ENCODE measurements around the gene NSMF. TPM values are rescaled to one million over a fixed set of nuclear protein-coding genes. Genes with fewer than 3 reads are reported as not detected.
"Not testable (repeated sequence)": the region's sequence is repeated elsewhere in the genome, so short reads cannot be mapped to it uniquely, and the experiment has no call there.

NSMF gene
- total RNA-seq, 2 experiments from 2014 or later: 29.9 to 31.6 TPM

DNA sequence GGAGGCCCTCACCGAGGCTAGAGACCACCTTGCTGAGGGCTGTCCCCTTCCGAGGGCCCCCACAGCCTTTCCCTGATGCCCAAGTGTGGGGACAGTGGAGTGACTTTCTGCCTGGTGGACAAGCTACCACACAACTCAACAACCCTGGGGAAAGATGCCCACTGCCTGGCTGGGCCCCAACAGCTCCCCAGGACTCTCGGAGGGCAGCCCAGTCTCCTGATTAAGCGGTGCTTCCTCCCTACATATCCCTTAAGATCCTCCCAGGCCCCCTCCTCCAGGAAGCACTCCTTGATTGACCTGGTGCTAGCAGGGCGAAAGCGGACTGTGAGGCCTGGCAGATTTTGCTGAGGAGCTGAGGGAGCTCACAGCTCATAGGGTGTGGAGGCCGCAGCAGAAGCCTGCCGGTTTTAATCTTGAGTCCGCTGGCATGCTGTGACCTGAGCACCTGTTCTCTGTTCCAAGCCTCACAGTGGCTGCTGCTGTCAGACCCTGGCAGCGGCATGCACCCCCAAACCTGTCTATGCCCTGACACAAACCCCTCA is 2.2 kb downstream of the NSMF start:
- CTCF ChIA-PET: interaction anchor here (1.7 kb wide), 1 partner anchor 34 kb away, joined by 5 read pairs; the partner anchor contains the start of genes EXD3 and NOXA1
- DNase-seq: no peak
- intact Hi-C loops (cut with micrococcal nuclease): no loop called here

DNA sequence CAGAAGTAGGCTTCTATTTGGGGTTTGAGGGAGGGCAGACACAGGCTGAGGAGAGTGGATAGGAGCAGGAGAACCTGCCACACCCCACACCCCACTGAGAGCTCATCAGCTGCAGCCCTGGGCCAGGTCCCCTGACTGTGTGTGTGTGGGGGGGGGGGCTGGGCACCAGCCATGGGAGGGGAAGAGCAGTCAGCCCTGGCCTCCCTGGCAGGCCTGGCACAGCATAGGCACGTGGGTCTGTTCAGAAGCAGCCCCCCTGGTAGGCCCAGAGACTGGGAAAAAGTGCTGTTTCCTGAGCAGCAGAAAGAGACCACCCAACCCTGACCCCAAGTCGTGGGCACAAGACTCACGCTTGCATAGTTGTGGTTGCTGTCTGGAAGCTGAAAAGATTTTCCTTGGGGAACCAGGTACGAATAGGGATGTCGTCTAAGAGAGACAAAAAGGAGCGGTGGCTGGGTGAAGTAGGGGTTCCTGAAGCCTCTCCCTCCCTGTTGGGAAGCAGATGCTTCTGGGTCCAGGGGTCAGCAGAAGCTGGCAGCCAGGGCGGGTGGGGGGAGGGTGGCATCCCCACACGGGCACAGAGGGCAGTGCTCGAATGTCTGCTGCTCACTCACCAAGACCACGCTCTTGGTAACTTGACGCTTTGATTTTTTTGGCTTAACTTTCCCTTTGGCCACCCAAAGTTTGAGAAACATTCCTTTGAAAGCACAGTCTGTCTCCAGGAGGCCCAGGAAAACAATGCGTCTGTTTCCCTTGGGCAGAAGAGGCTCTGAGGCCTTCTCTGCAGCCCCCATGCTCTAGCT is 2.9 kb downstream of the NSMF start:
- no peak overlapping the region for H3K4me3 Mint-ChIP-seq
- no peaks in the 10 kb centered on the region for H3K9me3 Mint-ChIP-seq
- H3K27me3 Mint-ChIP-seq: no peaks in the 10 kb centered on the region
- intact Hi-C loops (cut with micrococcal nuclease): no loop called here
- ChIA-PET CTCF (interaction anchor here (1.7 kb wide), 1 partner anchor 33 kb away, joined by 5 read pairs; the partner anchor contains the start of genes EXD3 and NOXA1), POLR2A (no interaction called here)
- no peak overlapping the region for H3K27ac Mint-ChIP-seq
- no peak for DNase-seq
- H3K36me3 Mint-ChIP-seq: peaks cover 5% of the 10 kb centered on the region
- H3K4me1 Mint-ChIP-seq (ENCODE audit: low read depth): peaks cover 28% of the 10 kb centered on the region

More for the DNA sequence above, 2.2 kb downstream of the NSMF start:
- H3K4me3 Mint-ChIP-seq: no peak overlapping the region
- POLR2A ChIA-PET: no interaction called here
- H3K9me3 Mint-ChIP-seq: no peaks in the 10 kb centered on the region
- peaks cover 5% of the 10 kb centered on the region for H3K36me3 Mint-ChIP-seq
- H3K27ac Mint-ChIP-seq: no peak overlapping the region
- no peaks in the 10 kb centered on the region for H3K27me3 Mint-ChIP-seq
- peaks cover 29% of the 10 kb centered on the region for H3K4me1 Mint-ChIP-seq (ENCODE audit: low read depth)

DNA sequence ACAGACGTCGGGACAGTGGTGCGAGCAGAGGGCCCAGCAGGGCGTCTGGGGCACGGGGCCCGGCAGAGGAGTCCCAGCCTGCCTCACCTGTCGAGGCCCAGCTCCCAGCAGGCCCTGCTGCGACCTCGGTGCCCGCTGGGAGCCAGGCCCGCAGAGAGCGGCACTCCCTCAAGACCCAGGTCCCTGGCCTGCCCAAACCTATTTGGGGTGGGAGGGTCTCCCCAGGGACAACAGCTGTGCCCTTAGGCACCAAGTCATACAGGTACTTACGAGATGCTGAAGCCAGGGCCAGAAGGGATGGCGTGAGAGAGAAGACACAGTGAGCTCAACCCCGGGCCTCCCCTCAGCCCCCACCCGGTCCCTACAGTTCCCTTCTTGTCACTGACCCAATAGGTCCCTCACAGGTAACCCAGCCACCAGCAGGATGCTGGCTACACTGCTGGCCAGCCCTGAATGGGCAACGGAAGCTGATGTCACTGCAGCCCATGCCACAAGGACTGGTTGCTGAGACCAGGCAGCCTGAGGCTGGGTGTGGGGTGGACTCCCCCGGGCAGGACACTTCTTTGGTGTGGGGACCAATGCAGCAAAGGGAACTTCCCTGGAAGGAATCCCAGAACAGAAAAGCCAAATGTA is 3.7 kb downstream of the NSMF start:
- Mint-ChIP-seq H3K4me1 (ENCODE audit: low read depth) (peaks cover 20% of the 10 kb centered on the region), H3K27ac (no peak overlapping the region), H3K36me3 (peaks cover 5% of the 10 kb centered on the region), H3K4me3 (no peak overlapping the region), H3K27me3 (no peaks in the 10 kb centered on the region), H3K9me3 (no peaks in the 10 kb centered on the region)
- no peak for DNase-seq
- POLR2A ChIA-PET: no interaction called here
- intact Hi-C loops (cut with micrococcal nuclease): no loop called here
- CTCF ChIA-PET: interaction anchor here (1.7 kb wide), 1 partner anchor 32 kb away, joined by 5 read pairs; the partner anchor contains the start of genes EXD3 and NOXA1

GRCh38 chr9:137454597-137455358 is 4.4 kb downstream of the NSMF start:
- POLR2A ChIA-PET: interaction anchor here (1.2 kb wide), 1 partner anchor 32 kb away, joined by 4 read pairs; the partner anchor contains the start of genes EXD3 and NOXA1
- no peaks in the 10 kb centered on the region for H3K27me3 Mint-ChIP-seq

DNA sequence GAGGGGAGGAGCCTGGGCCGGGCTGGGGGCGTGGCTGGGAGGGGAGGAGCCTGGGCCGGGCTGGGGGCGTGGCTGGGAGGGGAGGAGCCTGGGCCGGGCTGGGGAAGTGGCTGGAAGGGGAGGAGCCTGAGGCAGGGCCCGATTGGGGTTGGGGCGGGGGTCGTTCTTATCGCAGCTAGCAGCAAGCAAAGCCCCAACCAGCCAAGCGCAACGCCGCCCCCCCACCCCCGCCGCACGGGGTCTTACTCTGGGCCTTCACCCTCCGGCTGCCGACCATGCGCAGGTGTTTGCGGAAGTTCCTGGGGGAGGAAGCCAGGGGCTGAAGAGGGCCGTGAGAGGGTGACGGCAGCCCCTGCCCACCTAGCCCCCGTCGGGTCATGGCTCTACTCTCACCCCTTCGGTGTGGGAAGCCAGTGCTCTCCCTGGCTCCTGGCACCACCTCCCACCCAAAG is 5.0 kb downstream of the NSMF start:
- POLR2A ChIA-PET: interaction anchor here (1.2 kb wide), 1 partner anchor 31 kb away, joined by 4 read pairs; the partner anchor contains the start of genes EXD3 and NOXA1
- CTCF ChIA-PET: no interaction called here
- DNase-seq: peak; percentile 58

More at GRCh38 chr9:137454597-137455358, 4.4 kb downstream of the NSMF start:
- intact Hi-C loops (cut with micrococcal nuclease): no loop called here
- DNase-seq: no peak
- Mint-ChIP-seq H3K27ac (no peak overlapping the region), H3K9me3 (no peaks in the 10 kb centered on the region), H3K36me3 (peaks cover 5% of the 10 kb centered on the region), H3K4me3 (peak overlapping the region; percentile 41), H3K4me1 (ENCODE audit: low read depth) (peaks cover 22% of the 10 kb centered on the region)
- CTCF ChIA-PET: no interaction called here

DNA sequence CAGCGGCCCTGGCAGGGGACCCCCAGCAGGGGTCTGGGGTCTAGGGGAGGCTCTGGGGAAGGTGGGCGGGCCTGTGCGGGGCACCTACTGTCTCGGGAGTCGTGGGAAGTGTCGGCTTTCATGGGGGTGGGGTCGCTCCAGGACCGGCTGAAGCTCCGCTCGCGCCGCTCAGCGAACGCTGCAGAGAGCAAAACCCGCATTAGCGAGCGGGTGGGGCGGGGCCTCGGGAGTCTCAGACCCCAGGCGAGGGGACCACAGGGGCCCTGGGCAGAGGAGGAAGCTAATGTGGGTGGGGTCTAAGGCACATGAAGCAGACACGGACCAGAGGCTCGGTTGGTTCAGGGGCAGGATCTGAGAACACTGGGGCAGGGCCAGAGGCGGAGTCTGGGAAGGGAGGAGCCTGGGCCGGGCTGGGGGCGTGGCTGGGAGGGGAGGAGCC is 5.5 kb downstream of the NSMF start:
- H3K27ac Mint-ChIP-seq: no peak overlapping the region
- no peaks in the 10 kb centered on the region for H3K9me3 Mint-ChIP-seq
- ChIA-PET POLR2A (interaction anchor here (1.2 kb wide), 1 partner anchor 31 kb away, joined by 4 read pairs; the partner anchor contains the start of genes EXD3 and NOXA1), CTCF (interaction anchor here (1.2 kb wide), 1 partner anchor 31 kb away, joined by 5 read pairs; the partner anchor contains the start of genes EXD3 and NOXA1)
- peak; percentile 73 for DNase-seq
- intact Hi-C loops (cut with micrococcal nuclease): no loop called here
- peaks cover 19% of the 10 kb centered on the region for H3K4me1 Mint-ChIP-seq (ENCODE audit: low read depth)
- H3K4me3 Mint-ChIP-seq: no peak overlapping the region
- peaks cover 7% of the 10 kb centered on the region for H3K36me3 Mint-ChIP-seq
- no peaks in the 10 kb centered on the region for H3K27me3 Mint-ChIP-seq

More for the DNA sequence above, 5.0 kb downstream of the NSMF start:
- H3K9me3 Mint-ChIP-seq: no peaks in the 10 kb centered on the region
- intact Hi-C loops (cut with micrococcal nuclease): no loop called here
- H3K4me1 Mint-ChIP-seq (ENCODE audit: low read depth): peaks cover 19% of the 10 kb centered on the region
- H3K36me3 Mint-ChIP-seq: peaks cover 7% of the 10 kb centered on the region
- H3K4me3 Mint-ChIP-seq: peak overlapping the region; percentile 41
- H3K27ac Mint-ChIP-seq: no peak overlapping the region
- no peaks in the 10 kb centered on the region for H3K27me3 Mint-ChIP-seq

DNA sequence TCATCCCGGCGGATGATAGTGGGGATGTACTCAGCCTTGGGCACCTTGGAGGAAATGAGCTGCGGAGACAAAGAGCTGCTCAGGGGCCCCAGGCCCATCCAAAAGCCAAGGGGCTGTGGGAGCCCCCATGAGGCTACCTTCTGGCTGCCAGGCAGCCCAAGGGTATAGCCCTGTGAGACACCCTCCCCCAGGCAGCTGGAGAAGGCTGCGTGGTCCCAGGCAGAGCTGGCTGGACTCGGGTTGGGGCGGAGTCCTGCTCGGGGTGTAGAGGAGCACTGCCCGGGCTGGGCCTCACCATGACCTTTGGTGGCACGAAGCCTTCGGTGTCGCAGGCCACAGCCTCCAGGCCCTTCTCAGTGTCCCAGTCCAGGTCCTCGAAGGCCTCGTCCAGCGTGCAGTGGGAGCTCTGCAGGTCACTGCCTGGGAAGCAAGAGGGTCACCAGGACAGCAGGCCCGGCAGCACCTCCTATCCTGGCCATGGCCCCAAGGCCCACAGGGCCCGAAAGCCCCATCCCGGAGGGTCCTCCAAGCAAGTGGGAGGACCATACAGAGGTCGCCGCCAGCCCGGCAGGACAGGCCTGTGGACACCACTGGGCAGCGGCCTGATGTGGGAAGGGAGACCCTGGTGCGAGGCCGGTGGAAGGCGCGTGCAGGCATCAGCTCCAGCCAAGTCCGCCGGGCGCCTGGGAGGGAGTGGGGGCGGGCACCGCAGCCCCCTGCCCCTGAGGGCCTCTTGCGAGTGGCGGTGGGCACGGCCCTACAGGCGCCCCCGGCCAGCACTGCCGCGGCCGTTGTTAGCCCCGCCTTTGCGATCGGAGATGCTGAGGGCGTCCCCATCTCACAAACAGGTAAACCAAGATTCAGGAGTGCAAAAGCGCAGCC is 6.1 kb downstream of the NSMF start:
- Mint-ChIP-seq H3K36me3 (peaks cover 7% of the 10 kb centered on the region), H3K4me3 (no peak overlapping the region), H3K27me3 (no peaks in the 10 kb centered on the region), H3K27ac (no peak overlapping the region), H3K9me3 (no peaks in the 10 kb centered on the region), H3K4me1 (ENCODE audit: low read depth) (peaks cover 19% of the 10 kb centered on the region)
- intact Hi-C loops (cut with micrococcal nuclease): no loop called here
- ChIA-PET CTCF (interaction anchor here (1.2 kb wide), 1 partner anchor 30 kb away, joined by 5 read pairs; the partner anchor contains the start of genes EXD3 and NOXA1), POLR2A (interaction anchor here (0.6 kb wide), 1 partner anchor 168 kb away, joined by 4 read pairs; no protein-coding TSS in a partner anchor)
- no peak for DNase-seq

- Mint-ChIP-seq H3K9me3 (no peaks in the 10 kb centered on the region), H3K27me3 (no peaks in the 10 kb centered on the region), H3K4me1 (ENCODE audit: low read depth) (peaks cover 19% of the 10 kb centered on the region), H3K4me3 (no peak overlapping the region), H3K27ac (no peak overlapping the region), H3K36me3 (peaks cover 7% of the 10 kb centered on the region)
- ChIA-PET POLR2A (no interaction called here), CTCF (interaction anchor here (1.2 kb wide), 1 partner anchor 29 kb away, joined by 5 read pairs; the partner anchor contains the start of genes EXD3 and NOXA1)
- intact Hi-C loops (cut with micrococcal nuclease): no loop called here
- no peak for DNase-seq
Measured at GRCh38 chr9:137452006-137452760, 7.0 kb downstream of the NSMF start.

- DNase-seq; H3K9me3 Mint-ChIP-seq; POLR2A ChIA-PET; H3K27ac Mint-ChIP-seq; H3K36me3 Mint-ChIP-seq; H3K27me3 Mint-ChIP-seq; H3K4me3 Mint-ChIP-seq; intact Hi-C loops (cut with micrococcal nuclease); CTCF ChIA-PET: not testable (repeated sequence)
- H3K4me1 Mint-ChIP-seq (ENCODE audit: low read depth): peaks cover 19% of the 10 kb centered on the region
Measured at GRCh38 chr9:137451264-137452005, 7.7 kb downstream of the NSMF start.
